Measurements from ENCODE around the gene TNFAIP8L3.
A peak's percentile ranks its signal among the peaks of the same experiment; 100 is the strongest.
"Not testable (repeated sequence)": the region's sequence is repeated elsewhere in the genome, so short reads cannot be mapped to it uniquely, and the experiment has no call there.

The TNFAIP8L3 gene

GRCh38 chr15:51094606-51095569 lies at the start of gene TNFAIP8L3:
Gene TNFAIP8L3, minus strand, starts transcription at chr15:51094906. Its CDS starts 311 bp downstream, at chr15:51094595.
- no peak for DNase-seq

- DNase-seq = no peak
Measured at GRCh38 chr15:51144021-51144532, 49.4 kb upstream of the TNFAIP8L3 start.

- DNase-seq = not testable (repeated sequence)
Measured at GRCh38 chr15:51140347-51140746, 45.6 kb upstream of the TNFAIP8L3 start.

- no peak for DNase-seq
Measured at GRCh38 chr15:51139091-51139490, 44.4 kb upstream of the TNFAIP8L3 start.

- no peak for DNase-seq
Measured at GRCh38 chr15:51137880-51138430, 43.2 kb upstream of the TNFAIP8L3 start.

GRCh38 chr15:51137024-51137423 lies 42.3 kb upstream of the TNFAIP8L3 start:
- no peak for DNase-seq

- no peak for DNase-seq
Measured at GRCh38 chr15:51135276-51135675, 40.6 kb upstream of the TNFAIP8L3 start.

GRCh38 chr15:51134416-51135199 lies 39.9 kb upstream of the TNFAIP8L3 start:
- no peak for DNase-seq

GRCh38 chr15:51133140-51133765 lies 38.5 kb upstream of the TNFAIP8L3 start:
- DNase-seq = no peak

GRCh38 chr15:51132384-51133139 lies 37.9 kb upstream of the TNFAIP8L3 start:
- no peak for DNase-seq

GRCh38 chr15:51131596-51132290 lies 37.0 kb upstream of the TNFAIP8L3 start:
- DNase-seq = no peak

- no peak for DNase-seq
Measured at GRCh38 chr15:51130344-51130743, 35.6 kb upstream of the TNFAIP8L3 start.

- no peak for DNase-seq
Measured at GRCh38 chr15:51129535-51130188, 35.0 kb upstream of the TNFAIP8L3 start.

- no peak for DNase-seq
Measured at GRCh38 chr15:51128701-51129100, 34.0 kb upstream of the TNFAIP8L3 start.

- DNase-seq = no peak
Measured at GRCh38 chr15:51126842-51127241, 32.1 kb upstream of the TNFAIP8L3 start.

GRCh38 chr15:51123002-51123401 lies 28.3 kb upstream of the TNFAIP8L3 start:
- DNase-seq = not testable (repeated sequence)

GRCh38 chr15:51121631-51122225 lies 27.0 kb upstream of the TNFAIP8L3 start:
- no peak for DNase-seq

- peak in 1 of 2 donors; percentile 50 for DNase-seq
Measured at GRCh38 chr15:51121118-51121517, 26.4 kb upstream of the TNFAIP8L3 start.

GRCh38 chr15:51119120-51119519 lies 24.4 kb upstream of the TNFAIP8L3 start:
- no peak for DNase-seq

- DNase-seq = no peak
Measured at GRCh38 chr15:51117270-51117669, 22.6 kb upstream of the TNFAIP8L3 start.
